OCI-LY1 (cell line): ENCODE measurements around the gene MMP27.

Experiments used
- CTCF ChIP-seq: fragments of 200-600 bp; sonication (generic), shearing (Covaris generic); IDR thresholded peaks from 2 replicates; pipeline ENCODE4 v1.5.1; 2017; ENCODE audit warnings: mild to moderate bottlenecking, antibody characterized with exemption, low read length, moderate library complexity, mixed read lengths
- EZH2 ChIP-seq: fragments of 200-600 bp; sonication (generic), shearing (Covaris generic); IDR thresholded peaks from 2 replicates; pipeline ENCODE4 v1.8.0; 2017; ENCODE audit warnings: borderline replicate concordance, mixed run types, mild to moderate bottlenecking, antibody characterized with exemption, low read length, moderate library complexity, mixed read lengths

GRCh38 chr11:102656528-102656927 is 49.0 kb downstream of the MMP27 start:
- TF ChIP-seq CTCF (no peak), EZH2 (no peak)
